ENCODE results near the gene GLDC. TPM values are rescaled to one million over a fixed set of nuclear protein-coding genes. Genes with fewer than 3 reads are reported as not detected.

GLDC gene
- total RNA-seq, 1 donor from 2014 or later, result not detected

DNA sequence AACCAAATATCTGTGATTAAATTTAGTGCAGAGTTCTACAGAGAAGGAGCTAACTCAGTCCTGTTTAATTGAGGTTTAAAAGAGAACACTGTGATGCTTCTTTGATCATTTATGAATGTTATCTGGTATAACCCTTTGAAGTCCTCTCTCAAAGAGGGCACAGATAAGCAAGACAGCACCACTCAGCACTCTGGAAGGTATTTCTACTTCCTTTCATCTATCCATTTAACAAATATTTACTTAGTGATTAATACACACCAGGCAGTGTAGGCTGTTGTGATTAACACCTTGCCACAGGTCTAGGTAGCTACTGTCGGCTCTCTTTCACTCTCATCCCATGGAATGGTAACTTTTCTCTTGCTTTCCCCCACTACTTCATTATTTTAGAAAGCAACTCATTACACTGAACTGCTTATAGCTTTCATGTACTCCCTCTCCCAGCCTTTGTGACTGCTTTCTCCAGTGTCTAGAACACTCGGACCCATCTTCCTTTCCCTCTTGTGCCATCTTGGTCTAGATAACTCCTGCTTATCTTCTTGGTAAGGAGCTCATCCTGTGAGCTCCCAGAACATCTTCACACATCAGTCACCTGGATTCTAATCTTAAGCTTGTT, 54.7 kb downstream of the GLDC start:
- DNase-seq (no peak), ATAC-seq (no peak)
- intact Hi-C loops (cut with micrococcal nuclease), result no loop called here

DNA sequence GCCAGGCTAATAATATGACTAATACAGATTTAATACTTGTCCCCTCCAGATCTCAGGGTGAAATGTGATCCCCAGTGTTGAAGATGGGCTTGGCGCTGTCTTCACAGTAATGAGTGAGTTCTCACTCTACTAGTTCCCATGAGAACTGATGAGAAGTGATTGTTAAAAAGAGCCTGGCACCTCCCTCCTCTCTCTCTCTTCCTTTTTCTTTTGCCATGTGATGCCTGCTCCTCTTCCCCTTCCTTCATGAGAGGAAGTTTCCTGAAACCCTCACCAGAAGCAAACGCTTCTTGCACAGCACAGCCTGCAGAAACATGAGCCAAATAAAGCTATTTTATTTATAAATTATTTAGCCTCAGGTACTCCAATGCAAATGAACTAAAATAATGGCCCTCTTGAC, 55.2 kb downstream of the GLDC start:
- ATAC-seq (no peak), DNase-seq (no peak)
- intact Hi-C loops (cut with micrococcal nuclease), result no loop called here

DNA sequence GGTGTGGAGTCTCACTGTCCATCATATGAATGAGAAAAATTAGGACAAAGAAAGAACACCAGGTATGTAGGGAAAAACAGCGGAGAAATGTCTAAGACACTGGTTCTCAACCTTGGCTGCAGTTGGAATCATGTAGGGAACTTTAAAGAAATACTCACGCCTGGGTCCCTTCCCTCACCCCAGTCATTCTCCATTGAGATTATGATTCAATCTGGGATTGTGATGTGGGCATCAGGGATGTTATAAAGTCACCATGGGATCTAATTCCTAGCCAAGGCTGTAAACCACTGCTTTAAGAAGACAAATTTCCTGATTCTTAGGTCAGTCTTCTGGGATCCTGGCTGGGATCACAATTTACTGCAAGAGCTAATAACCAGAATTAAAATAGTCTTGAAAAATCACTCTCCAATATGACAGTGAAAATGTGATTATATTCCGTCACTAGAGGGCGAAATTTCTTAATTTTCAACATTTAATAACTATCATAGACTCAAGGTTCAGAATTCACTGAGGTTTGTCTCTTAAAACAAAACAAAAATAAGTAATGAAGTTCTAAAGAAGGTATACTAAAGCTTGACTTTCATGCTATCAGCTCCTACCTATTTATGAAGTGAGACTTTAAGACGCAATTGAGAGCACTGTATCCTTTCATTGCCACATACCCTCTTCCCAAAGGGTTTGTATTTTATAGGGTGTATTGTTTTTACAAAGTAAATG, 60.5 kb downstream of the GLDC start:
- ATAC-seq, result no peak
- intact Hi-C loops (cut with micrococcal nuclease), result no loop called here
- no peak for DNase-seq

DNA sequence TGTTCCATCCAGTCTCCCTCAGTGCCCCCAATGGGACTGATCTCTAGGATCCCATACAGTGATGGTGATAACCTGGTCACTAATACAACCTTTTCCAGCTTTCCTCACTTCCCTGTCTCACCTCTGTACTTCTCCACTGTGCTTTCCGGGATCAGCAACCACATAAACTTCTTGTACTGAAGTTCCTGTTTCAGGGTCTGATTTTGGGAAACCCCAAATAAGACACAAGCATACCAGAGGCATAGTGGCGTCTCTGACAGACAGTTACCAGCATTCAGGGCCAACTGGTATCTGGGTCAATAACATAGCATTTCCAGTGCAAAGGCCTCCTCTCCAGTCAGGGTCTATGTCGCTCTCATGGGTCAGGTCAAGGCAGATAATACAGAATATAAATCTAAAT, 64.3 kb downstream of the GLDC start:
- DNase-seq, result no peak
- intact Hi-C loops (cut with micrococcal nuclease), result no loop called here
- ATAC-seq, result no peak

DNA sequence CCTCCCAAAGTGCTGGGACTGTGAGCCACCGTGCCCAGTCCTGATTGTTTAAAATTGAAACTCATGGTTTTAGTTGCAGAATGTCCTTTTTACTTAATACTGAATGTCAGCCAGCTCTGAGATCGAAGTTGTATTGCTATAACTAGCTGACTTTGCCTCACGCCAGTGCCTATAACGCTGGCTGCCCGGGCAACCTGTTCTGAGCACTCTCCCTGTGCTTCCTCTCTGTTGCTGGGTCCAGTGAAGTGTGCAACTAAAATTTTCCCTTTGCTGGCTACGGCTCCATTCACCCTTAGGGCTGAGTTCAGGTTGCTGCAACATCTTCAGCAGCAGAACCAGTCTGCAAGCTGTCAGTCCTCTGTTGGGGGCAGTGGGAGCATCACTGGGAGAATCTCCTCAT, 65.9 kb downstream of the GLDC start:
- ATAC-seq (no peak), DNase-seq (no peak)
- intact Hi-C loops (cut with micrococcal nuclease), result no loop called here

DNA sequence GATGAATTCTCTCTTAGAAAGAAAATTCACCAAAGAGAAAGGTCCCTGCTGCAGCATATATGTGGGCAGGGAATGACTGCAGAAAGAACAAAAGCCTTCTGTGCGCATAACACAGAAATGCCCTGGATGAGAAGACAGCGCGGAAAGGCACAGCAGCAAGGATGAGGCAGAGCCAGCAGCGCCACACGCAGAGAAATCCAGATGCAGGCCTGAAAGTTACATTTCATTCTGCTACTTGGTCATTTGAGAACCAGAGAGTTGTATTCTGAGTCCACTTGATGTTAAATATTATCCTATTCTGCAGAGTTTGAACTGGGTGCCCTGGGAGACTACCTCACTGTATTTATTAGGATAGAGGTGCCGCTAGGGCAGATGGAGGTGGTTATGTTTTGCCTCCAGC, 68.5 kb downstream of the GLDC start:
- DNase-seq, result no peak
- intact Hi-C loops (cut with micrococcal nuclease), result no loop called here
- ATAC-seq, result no peak

DNA sequence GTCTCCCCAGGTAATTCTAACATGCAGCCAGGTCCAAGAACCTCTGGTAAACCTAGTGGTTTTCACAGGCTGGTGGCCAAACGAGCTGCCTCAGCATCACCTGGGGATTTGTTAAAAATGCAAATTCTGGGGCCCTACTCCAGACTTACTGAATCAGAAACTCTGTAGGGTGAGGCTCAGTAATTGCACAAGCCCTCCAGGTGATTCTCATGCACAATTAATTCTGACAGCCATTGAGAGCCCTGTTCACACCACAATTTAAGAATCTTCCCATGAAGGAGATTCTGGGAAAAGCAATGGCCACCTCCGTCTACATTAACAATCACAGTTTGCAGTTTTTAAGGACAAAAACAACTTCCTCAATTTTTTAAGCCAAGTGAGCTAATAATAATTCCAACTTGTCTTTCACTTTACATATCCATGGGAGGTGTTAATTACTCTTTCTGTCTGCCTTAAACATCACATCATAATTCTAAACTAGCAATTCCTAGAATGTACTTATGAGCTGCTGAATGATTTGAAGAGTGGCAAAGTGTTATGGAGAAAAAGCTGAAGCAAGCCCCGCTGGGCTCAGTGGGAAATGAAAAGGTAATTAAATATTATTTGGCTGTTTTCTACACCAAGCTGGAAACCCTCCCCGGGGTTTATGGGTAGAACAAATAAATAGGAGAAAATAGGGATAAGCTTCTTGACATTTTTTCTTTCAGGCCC, 70.0 kb downstream of the GLDC start:
- intact Hi-C loops (cut with micrococcal nuclease), result no loop called here
- no peak for DNase-seq
- ATAC-seq, result no peak

DNA sequence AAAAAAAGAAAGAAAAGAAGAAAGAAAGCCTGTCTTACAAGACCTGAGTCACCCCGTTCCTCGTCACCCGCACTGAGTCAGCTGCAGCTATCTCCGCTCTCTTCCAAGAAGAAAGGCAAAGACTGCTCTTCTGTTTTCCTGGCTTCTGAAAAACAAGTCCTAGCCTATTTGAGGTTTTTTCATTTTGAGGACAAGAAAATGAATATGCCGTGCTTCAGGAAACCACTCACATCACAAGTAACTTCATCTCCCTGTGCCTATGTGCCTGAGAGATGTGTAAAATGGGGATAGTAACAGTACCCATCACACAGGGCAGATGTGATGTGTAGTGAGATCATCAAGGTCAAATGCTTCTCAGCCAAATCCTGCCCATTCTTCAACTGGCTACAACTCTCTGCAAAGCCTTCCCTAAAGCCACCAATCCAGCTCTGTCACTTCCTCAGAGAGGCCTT, 78.4 kb downstream of the GLDC start:
- ATAC-seq, result no peak
- no peak for DNase-seq
- intact Hi-C loops (cut with micrococcal nuclease), result loop anchor here (5.0 kb wide), 1 partner anchor 215 kb away; no protein-coding TSS in a partner anchor

DNA sequence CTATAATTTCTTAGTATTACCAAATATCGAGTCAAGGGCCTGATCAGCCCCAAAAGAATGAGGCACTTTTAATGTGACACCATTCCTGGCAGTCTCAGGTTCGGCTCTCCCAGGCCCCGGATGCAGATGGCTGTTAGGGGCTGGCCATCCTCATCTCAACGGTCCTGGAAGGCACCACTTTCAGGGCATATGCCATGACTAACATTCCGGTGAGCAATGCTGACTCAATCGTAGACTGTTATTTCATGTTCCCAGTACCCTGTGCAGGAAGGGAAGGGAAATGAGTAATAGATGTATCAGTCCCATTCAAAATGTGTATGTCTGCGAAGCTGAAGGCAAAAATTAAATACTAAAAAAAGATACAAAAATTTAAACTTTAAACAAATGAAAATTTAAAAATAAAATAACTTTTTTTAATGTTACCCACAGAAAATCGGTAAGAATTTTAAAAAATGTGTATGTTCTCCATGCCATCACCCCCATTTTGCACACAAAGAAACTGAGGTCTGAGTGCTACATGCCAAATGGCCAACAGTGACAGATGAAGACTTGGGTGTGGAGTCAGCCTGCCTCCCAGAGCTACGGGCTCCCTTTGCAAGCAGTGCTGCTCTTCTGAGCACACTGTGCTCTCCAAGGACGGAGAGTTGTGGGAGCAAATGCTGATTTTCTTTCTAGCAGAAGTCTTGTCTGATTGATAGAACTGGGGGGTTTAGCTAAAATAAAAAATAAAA, 79.0 kb downstream of the GLDC start:
- ATAC-seq (no peak), DNase-seq (no peak)
- intact Hi-C loops (cut with micrococcal nuclease), result loop anchor here (5.0 kb wide), 1 partner anchor 214 kb away; no protein-coding TSS in a partner anchor

DNA sequence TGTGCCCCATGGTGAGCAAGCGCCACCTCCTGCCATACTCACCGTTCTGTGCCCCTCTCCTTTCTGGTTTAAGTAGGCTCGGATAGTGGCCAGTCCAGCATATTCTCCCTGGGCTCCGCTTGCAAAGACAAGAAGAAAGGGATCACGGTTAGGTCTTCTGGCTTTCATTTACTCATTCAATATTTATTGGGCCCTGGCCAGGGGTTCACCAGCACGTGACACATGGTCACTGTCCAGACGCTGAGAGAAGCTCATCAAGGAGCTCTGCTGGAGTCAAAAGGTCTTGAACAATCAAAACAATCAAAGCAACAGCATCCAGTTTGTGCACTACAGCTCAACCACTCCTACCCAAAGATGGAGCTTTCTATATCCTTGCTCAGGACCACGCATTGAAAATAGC, 80.2 kb downstream of the GLDC start:
- ATAC-seq, result no peak
- intact Hi-C loops (cut with micrococcal nuclease), result loop anchor here (5.0 kb wide), 1 partner anchor 213 kb away; no protein-coding TSS in a partner anchor
- DNase-seq, result no peak

DNA sequence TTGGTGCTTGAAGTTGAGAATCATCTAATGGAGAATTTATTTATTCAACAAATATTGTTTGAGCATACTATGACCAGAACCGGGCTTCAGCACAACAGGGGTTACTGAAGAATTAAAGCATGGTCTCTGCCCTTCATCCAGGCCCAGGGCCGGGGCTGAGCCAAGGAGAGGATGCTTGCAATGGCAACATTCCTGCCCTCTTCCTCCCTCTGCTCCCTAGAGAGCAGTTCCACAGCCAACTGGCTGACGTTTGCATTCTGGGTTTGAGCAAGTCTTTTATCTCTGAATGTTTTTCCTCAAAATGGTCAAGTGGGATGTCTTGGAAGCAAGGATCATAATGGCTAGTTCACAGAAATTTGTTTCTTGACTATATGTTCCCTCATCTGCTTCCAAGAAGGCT, 80.7 kb downstream of the GLDC start:
- intact Hi-C loops (cut with micrococcal nuclease), result loop anchor here (5.0 kb wide), 1 partner anchor 213 kb away; no protein-coding TSS in a partner anchor
- peak; percentile 45 for DNase-seq
- ATAC-seq, result peak; percentile 37

DNA sequence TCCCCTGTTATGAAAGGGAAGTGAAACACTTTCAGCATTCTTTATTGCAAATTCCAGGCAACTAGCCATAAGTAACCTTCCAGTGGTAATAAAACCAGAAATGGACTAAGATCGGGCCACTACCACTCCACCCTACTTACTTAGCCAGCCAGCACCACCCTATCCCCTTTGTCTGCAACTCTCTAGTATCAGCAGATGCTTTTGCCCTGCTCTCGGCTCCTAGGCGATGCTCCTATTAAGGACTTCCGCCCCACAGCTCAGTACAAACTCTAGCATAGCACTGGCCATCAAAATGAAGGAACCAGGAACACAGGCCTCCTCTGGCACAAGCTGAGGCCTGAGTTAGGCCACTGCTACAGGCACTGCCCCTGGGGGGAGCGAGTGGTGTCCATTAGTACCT, 81.2 kb downstream of the GLDC start:
- no peak for DNase-seq
- ATAC-seq, result peak; percentile 43
- intact Hi-C loops (cut with micrococcal nuclease), result no loop called here

DNA sequence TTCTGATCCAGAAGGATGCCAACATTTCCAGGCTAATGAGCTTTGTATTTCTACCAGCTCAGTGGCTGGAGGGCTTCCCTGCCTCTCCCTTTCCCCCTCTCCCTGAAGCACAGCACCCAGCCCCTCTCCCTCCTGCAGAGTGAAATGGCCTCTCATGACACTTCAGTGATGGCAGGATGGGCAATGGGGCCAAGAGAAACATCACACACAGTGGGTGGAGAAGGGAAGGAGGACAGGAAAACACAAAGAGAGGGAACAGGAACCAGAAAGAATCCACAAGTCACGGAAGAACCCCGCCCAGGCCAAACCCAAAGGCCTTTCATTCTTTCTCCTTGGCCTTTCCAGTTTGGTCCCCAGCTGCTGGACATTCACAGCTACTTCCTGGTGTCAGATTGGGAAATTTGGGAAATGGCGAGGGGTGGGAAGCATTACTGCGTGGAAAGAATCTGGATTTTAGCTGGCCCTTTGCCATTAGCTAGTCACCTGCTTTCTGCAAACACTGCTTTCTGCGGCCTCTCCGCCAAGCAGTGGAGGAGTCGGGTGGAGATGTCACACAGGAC, 82.6 kb downstream of the GLDC start:
- peak; percentile 19 for ATAC-seq
- intact Hi-C loops (cut with micrococcal nuclease), result no loop called here
- no peak for DNase-seq

DNA sequence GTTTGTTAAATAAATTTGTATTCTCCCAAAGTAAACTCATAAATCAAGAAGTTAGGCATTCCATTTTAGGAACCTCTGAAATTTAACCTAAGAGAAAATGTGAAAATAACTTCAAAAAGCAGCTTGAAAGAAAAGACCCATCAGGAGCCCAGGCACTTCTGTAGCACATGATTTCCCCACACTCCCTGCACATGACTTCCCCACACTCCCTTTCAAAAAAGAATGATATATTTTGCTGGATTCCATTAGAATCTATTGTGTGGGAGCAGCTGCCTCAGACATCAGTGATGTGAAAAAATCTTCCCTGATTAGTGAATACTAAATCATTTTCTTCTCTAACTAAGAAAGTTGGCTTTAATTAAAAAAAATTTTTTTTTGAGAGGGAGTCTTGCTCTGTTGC, 83.3 kb downstream of the GLDC start:
- ATAC-seq (no peak), DNase-seq (no peak)
- intact Hi-C loops (cut with micrococcal nuclease), result no loop called here

DNA sequence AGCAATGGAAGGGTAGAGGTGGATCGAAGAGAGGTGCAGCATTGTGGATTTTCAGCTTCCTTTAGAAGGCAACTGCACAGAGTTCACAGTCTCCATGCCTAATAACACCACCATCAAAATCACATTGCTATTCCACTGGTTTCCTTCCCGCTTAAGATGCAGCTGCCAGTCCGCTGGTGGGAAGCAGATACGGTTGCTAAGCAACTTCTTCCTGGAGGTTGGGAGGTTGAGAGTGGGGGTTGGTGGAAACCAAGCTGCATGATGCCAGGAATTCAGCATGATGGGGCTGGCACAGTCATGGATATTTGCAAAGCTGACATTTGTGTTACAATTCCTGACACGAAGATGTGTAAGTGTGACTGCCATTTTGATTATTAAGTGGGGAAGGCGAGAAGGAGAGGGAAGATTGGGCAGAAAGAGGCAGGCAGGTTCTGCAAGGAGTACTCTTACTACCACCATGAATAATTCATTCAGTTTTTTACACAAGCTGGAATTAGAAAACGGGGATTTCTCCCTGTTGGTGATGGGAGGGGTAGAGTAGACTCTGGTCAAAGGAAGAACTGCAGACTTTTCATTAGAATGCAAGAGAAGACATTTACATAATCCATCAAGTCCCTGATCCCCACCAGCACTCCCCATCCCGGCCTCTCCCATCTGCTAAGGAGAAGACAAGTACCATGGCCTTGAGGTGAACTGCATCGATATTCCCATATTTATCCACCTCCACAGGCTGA, 87.5 kb downstream of the GLDC start:
- DNase-seq (no peak), ATAC-seq (no peak)
- intact Hi-C loops (cut with micrococcal nuclease), result no loop called here

DNA sequence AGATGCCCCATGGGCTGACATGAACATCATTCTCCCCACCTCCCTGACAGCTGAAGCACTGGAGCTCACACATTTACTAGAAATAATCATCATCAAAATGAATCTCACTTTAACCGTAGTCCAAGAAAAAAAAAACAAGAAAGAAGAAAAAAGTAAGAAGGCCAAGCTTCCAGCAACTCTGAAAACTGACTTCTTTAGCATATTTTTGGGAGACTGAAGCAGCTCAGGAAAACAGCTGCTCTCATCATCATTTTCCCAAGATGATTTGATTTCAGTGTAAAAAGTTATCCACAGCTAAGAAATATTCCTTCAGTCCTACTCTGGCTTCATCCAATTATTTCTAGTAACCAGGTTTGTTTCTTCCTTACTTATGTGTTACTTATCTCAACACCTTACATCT, 91.7 kb downstream of the GLDC start:
- ATAC-seq, result no peak
- DNase-seq, result no peak
- intact Hi-C loops (cut with micrococcal nuclease), result no loop called here

DNA sequence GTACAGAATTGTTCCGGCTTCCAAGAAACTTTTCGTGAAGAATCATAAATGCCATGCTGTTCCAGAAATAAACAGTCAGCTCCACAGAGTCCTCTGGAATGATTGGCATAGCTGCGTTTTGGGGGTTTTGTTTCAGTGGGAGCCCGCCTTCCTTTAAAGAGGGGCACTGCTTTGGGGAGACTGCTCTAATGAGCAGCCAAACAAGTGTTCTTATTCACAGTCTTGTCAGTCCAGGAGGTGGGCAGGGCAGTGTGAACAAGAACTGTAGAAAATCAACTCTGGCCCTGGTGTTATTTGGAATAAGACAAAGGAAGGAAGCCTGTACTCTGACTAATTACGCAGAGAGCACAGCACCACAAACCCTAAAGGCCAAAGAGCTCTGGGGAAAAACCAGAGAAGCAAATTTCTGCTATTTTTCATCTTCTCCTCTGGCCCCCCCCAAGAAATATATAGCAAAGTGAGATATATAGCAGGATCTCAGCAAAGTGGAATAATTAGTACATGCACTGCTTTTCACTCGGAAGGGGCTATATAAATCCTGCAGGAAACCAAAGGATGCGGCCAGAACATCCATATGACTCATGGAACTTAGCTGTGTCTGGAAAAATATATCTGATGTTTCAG, 92.9 kb downstream of the GLDC start:
- DNase-seq (no peak), ATAC-seq (no peak)
- intact Hi-C loops (cut with micrococcal nuclease), result no loop called here

DNA sequence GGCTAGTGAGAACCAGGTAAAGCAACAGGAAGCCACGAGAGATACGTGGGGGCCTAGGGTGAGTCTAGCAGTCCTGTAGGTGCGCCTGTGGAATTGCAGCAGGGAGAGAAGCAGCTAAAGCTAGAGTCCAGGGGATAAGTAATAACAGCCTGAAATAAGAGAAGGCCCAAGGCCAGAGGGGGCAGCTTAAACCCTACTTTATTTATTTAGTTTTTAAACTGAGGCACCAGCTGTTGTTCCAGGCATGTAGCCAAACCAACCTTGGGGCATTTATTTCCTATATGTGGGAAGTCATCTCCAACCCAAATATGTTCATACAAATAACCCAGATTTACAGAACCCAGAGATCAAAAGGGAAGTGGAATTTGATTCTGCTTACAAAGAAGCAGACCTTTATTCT, 93.5 kb downstream of the GLDC start:
- intact Hi-C loops (cut with micrococcal nuclease), result no loop called here
- no peak for ATAC-seq
- no peak for DNase-seq
